Measurements from ENCODE around the gene FJX1.

Gene FJX1

GRCh38 chr11:35639591-35640179 is 21.4 kb downstream of the FJX1 start:
- H3K27ac ChIP-seq (ENCODE audit: low read depth, low read length) = no peak overlapping the region
- no peak overlapping the region for H3K4me3 ChIP-seq (ENCODE audit: low read length)
- H3K4me2 ChIP-seq (ENCODE audit: low read length) = no peak overlapping the region
- no peaks in the 10 kb centered on the region for H3K4me1 ChIP-seq (ENCODE audit: control insufficient read depth, low read length)
- no peaks in the 10 kb centered on the region for H4K20me1 ChIP-seq (ENCODE audit: control insufficient read depth, insufficient read depth, low read depth, low read length)
- H3F3A ChIP-seq (ENCODE audit: control insufficient read depth, insufficient read depth) = no peaks in the 10 kb centered on the region
- H3K36me3 ChIP-seq (ENCODE audit: control insufficient read depth, low read length) = no peaks in the 10 kb centered on the region
- H3K9me2 ChIP-seq (replicated peaks; ENCODE audit: control insufficient read depth, low read length) = no peaks in the 10 kb centered on the region
- peaks cover 3% of the 10 kb centered on the region; the same call in 1 of the 2 replicates for H3K27me3 ChIP-seq (ENCODE audit: control insufficient read depth, low read length)
- H3K9me3 ChIP-seq (ENCODE audit: control insufficient read depth, insufficient read depth, low read length) = no peaks in the 10 kb centered on the region
- TF ChIP-seq EZH2phosphoT487 (IDR thresholded peaks at IDR 0.05; ENCODE audit: borderline replicate concordance, low read length) = no peak
- TF ChIP-seq CTCF (IDR thresholded peaks at IDR 0.05; ENCODE audit: low read depth, low read length, poor library complexity, severe bottlenecking) = no peak
- H3K79me2 ChIP-seq (ENCODE audit: control insufficient read depth, low read length) = no peaks in the 10 kb centered on the region

- peaks cover 5% of the 10 kb centered on the region; the same call in 1 of the 2 replicates for H3K27me3 ChIP-seq (ENCODE audit: control insufficient read depth, low read length)
Observed at GRCh38 chr11:35641171-35641897, 23.1 kb downstream of the FJX1 start.

GRCh38 chr11:35641964-35642363 is 23.7 kb downstream of the FJX1 start:
- Histone ChIP-seq H3K36me3 (ENCODE audit: control insufficient read depth, low read length) (no peaks in the 10 kb centered on the region), H3K79me2 (ENCODE audit: control insufficient read depth, low read length) (no peaks in the 10 kb centered on the region), H3K4me3 (ENCODE audit: low read length) (no peak overlapping the region), H3K27ac (ENCODE audit: low read depth, low read length) (no peak overlapping the region), H3K9me3 (ENCODE audit: control insufficient read depth, insufficient read depth, low read length) (no peaks in the 10 kb centered on the region), H3F3A (ENCODE audit: control insufficient read depth, insufficient read depth) (no peaks in the 10 kb centered on the region), H4K20me1 (ENCODE audit: control insufficient read depth, insufficient read depth, low read depth, low read length) (no peaks in the 10 kb centered on the region), H3K4me2 (ENCODE audit: low read length) (no peak overlapping the region), H3K4me1 (ENCODE audit: control insufficient read depth, low read length) (no peaks in the 10 kb centered on the region), H3K9me2 (replicated peaks; ENCODE audit: control insufficient read depth, low read length) (no peaks in the 10 kb centered on the region), H3K27me3 (ENCODE audit: control insufficient read depth, low read length) (peaks cover 4% of the 10 kb centered on the region; the same call in 1 of the 2 replicates)
- TF ChIP-seq CTCF (IDR thresholded peaks at IDR 0.05; ENCODE audit: low read depth, low read length, poor library complexity, severe bottlenecking) = no peak
- no peak for TF ChIP-seq EZH2phosphoT487 (IDR thresholded peaks at IDR 0.05; ENCODE audit: borderline replicate concordance, low read length)

More at GRCh38 chr11:35641171-35641897, 23.1 kb downstream of the FJX1 start:
- Histone ChIP-seq H3K4me3 (ENCODE audit: low read length) (no peak overlapping the region), H3F3A (ENCODE audit: control insufficient read depth, insufficient read depth) (no peaks in the 10 kb centered on the region), H3K27ac (ENCODE audit: low read depth, low read length) (no peak overlapping the region), H3K36me3 (ENCODE audit: control insufficient read depth, low read length) (no peaks in the 10 kb centered on the region), H3K4me1 (ENCODE audit: control insufficient read depth, low read length) (no peaks in the 10 kb centered on the region), H3K79me2 (ENCODE audit: control insufficient read depth, low read length) (no peaks in the 10 kb centered on the region), H3K9me3 (ENCODE audit: control insufficient read depth, insufficient read depth, low read length) (no peaks in the 10 kb centered on the region), H3K9me2 (replicated peaks; ENCODE audit: control insufficient read depth, low read length) (no peaks in the 10 kb centered on the region), H4K20me1 (ENCODE audit: control insufficient read depth, insufficient read depth, low read depth, low read length) (no peaks in the 10 kb centered on the region), H3K4me2 (ENCODE audit: low read length) (no peak overlapping the region)
- no peak for TF ChIP-seq EZH2phosphoT487 (IDR thresholded peaks at IDR 0.05; ENCODE audit: borderline replicate concordance, low read length)
- no peak for TF ChIP-seq CTCF (IDR thresholded peaks at IDR 0.05; ENCODE audit: low read depth, low read length, poor library complexity, severe bottlenecking)

Measured in DOHH2 (cell line).